Activated CD4-positive, alpha-beta T cell treated with anti-CD3 and anti-CD28 coated beads, Interleukin-2, amount 10 ng/mL, durations not matched to agents 7 days and 5 days (primary cell): ENCODE results near the gene C4orf50. TPM values are rescaled to one million over a fixed set of nuclear protein-coding genes. Genes with fewer than 3 reads are reported as not detected.
"Not testable (repeated sequence)": the region's sequence is repeated elsewhere in the genome, so short reads cannot be mapped to it uniquely, and the experiment has no call there.

Source experiments
- CTCF ChIA-PET: fragments of 350-600 bp; sonication (Branson Sonifier 250); formaldehyde crosslinking; loops from one replicate; lab custom pipeline; 2021; ENCODE audit warnings: antibody characterized with exemption; lab: Charles Lee
- POLR2A ChIA-PET: fragments of 350-600 bp; sonication (Branson Sonifier 250); formaldehyde crosslinking; loops from one replicate; lab custom pipeline; 2021; ENCODE audit warnings: antibody characterized with exemption; lab: Charles Lee
- DNase-seq: peaks from one replicate; pipeline ENCODE4 v3.0.0-alpha.2; 2020
- H3K27ac Mint-ChIP-seq: one replicate; pipeline ENCODE4 v1.8.0; 2021; ENCODE audit warnings: mild to moderate bottlenecking, moderate library complexity, mixed read lengths
- H3K27me3 Mint-ChIP-seq: one replicate; pipeline ENCODE4 v1.8.0; 2021; ENCODE audit warnings: mixed read lengths
- H3K36me3 Mint-ChIP-seq: one replicate; pipeline ENCODE4 v1.8.0; 2021; ENCODE audit warnings: low read depth, mixed read lengths
- H3K4me1 Mint-ChIP-seq: one replicate; pipeline ENCODE4 v1.8.0; 2021; ENCODE audit warnings: mixed read lengths
- H3K4me3 Mint-ChIP-seq: one replicate; pipeline ENCODE4 v1.8.0; 2021; ENCODE audit warnings: mild to moderate bottlenecking, moderate library complexity, mixed read lengths
- H3K9me3 Mint-ChIP-seq: one replicate; pipeline ENCODE4 v1.8.0; 2021; ENCODE audit warnings: mixed read lengths
- total RNA-seq, 2 experiments: library from RNA; stranded (reverse); gene quantifications; one replicate each; pipeline ENCODE4 v1.2.3, GENCODE V29; 2021

The C4orf50 gene
- total RNA-seq, 2 experiments from 2014 or later: 0.21 to 0.27 TPM

DNA sequence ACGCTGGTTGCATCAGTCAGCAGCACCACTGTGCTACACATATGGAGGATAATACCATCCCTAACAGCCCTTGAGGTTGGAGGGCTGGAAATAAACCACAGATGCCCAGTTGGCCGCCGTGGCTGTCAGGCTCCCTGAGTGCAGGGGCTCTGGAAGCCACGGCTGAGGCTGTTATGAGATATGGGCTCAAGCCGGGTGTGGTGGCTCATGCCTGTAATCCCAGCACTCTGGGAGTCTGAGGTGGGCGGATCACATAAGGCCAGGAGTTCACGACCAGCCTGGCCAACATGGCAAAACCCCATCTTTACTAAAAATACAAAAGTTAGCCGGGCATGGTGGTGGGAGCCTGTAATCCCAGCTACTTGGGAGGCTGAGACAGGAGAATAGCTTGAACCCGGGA lies 24.9 kb downstream of the C4orf50 start:
- POLR2A ChIA-PET, H3K27me3 Mint-ChIP-seq: not testable (repeated sequence)

DNA sequence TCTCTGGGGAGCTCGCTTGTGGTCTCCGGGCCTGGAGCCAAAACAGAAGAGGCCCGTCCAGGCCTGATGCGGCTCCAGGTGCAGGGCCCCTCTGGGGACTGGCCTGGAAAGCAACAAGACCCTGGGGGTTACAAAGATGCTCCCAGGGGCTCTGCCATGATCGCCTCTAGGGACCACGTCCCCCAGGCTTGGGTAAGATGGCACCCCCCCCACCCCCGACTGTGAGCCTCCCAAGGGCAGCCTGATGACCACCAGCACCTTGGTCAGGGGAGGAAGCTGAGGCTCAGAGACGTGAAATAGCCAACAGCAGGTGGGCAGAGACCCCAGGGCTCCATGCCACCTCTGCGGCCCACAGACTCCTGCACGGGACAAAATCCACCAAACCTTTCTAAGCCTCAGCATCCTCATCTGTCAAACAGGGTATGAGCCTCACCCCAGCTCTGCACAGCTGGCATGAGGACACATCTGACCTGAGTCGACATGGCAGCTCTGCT lies 25.4 kb downstream of the C4orf50 start:
- no peaks in the 10 kb centered on the region for H3K27me3 Mint-ChIP-seq
- H3K4me1 Mint-ChIP-seq: peaks cover 9% of the 10 kb centered on the region
- no peaks in the 10 kb centered on the region for H3K36me3 Mint-ChIP-seq
- H3K4me3 Mint-ChIP-seq: no peak overlapping the region
- ChIA-PET CTCF (interaction anchor here (1.3 kb wide), 1 partner anchor 19 kb away, joined by 3 read pairs; no protein-coding TSS in a partner anchor), POLR2A (no interaction called here)
- DNase-seq: no peak
- no peaks in the 10 kb centered on the region for H3K9me3 Mint-ChIP-seq
- H3K27ac Mint-ChIP-seq: no peak overlapping the region

More for the DNA sequence above, 24.9 kb downstream of the C4orf50 start:
- H3K36me3 Mint-ChIP-seq, H3K9me3 Mint-ChIP-seq, H3K4me3 Mint-ChIP-seq, H3K27ac Mint-ChIP-seq, H3K4me1 Mint-ChIP-seq, DNase-seq: not testable (repeated sequence)
- CTCF ChIA-PET: interaction anchor here (1.3 kb wide), 1 partner anchor 18 kb away, joined by 3 read pairs; no protein-coding TSS in a partner anchor

DNA sequence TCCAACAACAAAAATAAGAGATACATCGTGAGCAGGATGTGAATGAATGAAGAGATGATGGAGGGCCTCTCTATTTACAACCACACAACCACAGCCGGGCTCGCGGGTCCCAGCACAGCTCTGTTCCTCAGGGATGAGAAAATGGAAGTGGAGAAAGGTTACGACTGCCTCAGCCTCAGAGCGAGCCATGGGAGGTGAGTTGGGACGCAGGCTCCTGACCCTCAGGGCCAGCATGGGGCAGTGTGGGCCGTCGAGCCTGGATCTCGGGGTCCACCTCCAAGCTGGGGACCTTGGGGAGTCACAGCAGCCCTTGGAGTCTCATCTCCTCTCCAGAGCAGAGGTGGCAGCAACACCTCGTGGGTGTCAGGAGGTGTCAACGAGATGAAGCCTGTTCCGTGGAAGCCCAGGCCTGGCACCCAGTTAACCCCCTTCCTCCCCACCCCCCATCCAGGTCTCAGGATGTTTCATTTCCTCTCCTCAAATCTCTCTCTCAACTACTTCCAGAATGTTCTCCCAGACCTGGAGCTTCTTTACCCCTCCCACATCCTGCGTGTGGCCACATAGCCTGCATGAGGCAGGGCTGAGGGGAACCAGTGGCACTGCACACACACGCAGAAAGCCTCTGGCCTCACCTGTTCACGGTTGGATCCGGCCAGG lies 25.9 kb downstream of the C4orf50 start:
- H3K4me3 Mint-ChIP-seq: no peak overlapping the region
- ChIA-PET CTCF (interaction anchor here (1.3 kb wide), 1 partner anchor 19 kb away, joined by 3 read pairs; no protein-coding TSS in a partner anchor), POLR2A (no interaction called here)
- DNase-seq: no peak
- no peaks in the 10 kb centered on the region for H3K9me3 Mint-ChIP-seq
- H3K27me3 Mint-ChIP-seq: no peaks in the 10 kb centered on the region
- peaks cover 9% of the 10 kb centered on the region for H3K4me1 Mint-ChIP-seq
- H3K36me3 Mint-ChIP-seq: no peaks in the 10 kb centered on the region
- H3K27ac Mint-ChIP-seq: no peak overlapping the region

DNA sequence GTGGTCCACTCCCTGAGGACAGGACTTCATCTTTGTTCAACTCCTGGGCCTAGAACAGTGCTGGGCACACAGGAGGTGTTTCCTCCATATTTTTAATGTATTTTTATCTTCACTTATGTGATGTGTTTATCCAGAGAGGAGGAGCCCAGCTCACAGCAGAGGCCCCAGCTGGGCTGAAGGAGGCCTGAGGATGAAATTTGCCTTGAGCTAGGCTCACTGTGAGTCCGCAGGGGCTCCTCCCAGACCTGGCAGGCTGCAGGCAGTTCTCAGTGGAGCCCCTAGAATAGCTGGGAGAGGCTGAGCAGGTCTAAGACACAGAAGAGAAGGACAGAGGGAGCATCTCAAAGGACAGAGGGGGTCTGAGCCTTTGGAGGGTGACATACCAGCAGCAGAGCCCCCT lies 26.8 kb downstream of the C4orf50 start:
- ChIA-PET CTCF (no interaction called here), POLR2A (no interaction called here)
- no peaks in the 10 kb centered on the region for H3K27me3 Mint-ChIP-seq
- H3K4me1 Mint-ChIP-seq: peaks cover 6% of the 10 kb centered on the region
- no peak for DNase-seq
- H3K4me3 Mint-ChIP-seq: no peak overlapping the region
- no peaks in the 10 kb centered on the region for H3K9me3 Mint-ChIP-seq
- H3K36me3 Mint-ChIP-seq: no peaks in the 10 kb centered on the region
- no peak overlapping the region for H3K27ac Mint-ChIP-seq

DNA sequence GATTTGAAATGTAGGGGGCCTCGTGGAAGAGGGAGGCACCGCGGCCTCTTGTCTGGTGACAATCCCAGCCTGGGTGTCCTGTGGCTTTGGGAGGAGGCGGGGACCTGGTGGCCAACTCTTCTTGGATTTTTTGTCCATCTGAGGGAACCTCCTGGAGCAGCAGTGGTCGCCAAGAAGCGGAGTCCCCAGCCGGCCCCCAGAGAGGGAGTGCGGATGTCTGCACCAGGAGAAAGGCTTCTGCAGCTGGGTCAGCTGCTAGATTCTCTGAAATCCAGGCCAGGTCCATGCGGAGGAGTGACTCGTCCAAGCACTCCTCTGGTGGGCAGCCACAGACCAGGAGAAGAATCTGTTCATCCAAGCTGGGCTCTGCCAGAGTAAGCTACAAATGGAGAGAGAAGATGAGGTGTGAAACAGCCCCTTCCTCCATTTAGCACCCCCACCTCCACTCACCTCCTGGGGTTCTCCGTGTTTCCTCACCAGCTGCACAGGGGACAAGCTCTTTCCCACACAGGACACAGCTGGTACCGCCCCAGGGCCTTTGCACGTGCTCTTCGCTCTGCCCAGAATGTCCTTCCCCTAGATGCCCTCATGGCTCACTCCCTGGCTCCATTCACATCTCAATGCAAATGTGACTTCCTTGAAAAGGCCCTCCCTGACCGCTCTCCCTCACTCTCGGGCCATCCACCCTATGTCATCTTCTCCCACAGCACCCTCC lies 27.6 kb downstream of the C4orf50 start:
- Mint-ChIP-seq H3K27ac (no peak overlapping the region), H3K27me3 (no peaks in the 10 kb centered on the region), H3K4me1 (no peaks in the 10 kb centered on the region), H3K36me3 (no peaks in the 10 kb centered on the region), H3K4me3 (no peak overlapping the region), H3K9me3 (no peaks in the 10 kb centered on the region)
- POLR2A ChIA-PET: no interaction called here
- no peak for DNase-seq
- CTCF ChIA-PET: no interaction called here

DNA sequence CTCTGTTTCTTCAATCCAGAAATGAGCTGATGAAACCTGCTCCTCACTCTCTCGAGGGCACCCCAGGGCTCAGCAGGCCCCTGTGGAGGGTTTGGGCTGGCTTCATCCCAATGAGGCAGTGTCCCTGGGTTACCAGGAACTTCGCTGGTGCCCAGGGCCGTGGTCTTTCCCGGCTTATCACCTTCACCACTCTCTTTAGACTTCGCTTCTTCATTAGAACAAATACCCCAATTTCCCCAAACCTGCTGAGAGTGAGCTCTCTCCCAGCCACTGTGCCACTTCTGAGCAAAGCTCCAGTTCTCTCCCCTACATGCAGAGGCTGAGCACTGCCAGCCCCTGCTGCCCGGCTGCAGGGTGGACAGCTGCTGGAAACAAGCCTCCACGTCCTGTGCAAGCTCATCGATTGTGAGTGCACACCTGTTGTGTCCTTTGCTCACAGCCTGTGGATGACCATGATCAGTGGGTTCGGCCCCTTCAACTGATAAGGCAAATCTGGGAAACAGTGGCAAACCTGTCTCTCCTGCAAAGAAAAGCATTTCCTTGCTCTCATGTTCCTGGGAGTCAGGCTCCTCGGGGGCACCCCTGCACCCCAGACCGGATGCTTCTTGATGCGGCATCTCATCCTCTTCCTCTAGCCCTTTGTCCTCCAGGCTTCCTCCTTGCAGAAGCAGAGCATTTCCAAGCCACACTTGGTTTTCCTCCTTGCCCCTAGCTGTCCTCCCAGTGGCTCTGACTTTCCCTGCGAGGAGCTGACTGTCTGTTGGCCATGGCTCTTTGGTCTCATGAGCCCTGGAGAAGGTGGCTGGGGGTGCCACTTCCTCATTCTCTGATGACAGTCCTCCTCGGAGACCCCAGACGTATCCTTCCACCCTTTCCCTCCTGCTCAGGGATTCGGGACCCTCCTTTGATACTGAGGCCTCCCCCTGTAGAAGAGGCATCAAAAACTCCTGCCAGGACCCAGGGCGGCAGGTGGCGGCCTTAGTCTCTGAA lies 28.7 kb downstream of the C4orf50 start:
- ChIA-PET CTCF (interaction anchor here (1.3 kb wide), 1 partner anchor 9 kb away, joined by 5 read pairs; no protein-coding TSS in a partner anchor), POLR2A (no interaction called here)
- Mint-ChIP-seq H3K9me3 (peaks cover 6% of the 10 kb centered on the region), H3K27ac (no peak overlapping the region), H3K4me3 (no peak overlapping the region), H3K27me3 (peaks cover 4% of the 10 kb centered on the region), H3K4me1 (no peaks in the 10 kb centered on the region), H3K36me3 (no peaks in the 10 kb centered on the region)
- DNase-seq: no peak

DNA sequence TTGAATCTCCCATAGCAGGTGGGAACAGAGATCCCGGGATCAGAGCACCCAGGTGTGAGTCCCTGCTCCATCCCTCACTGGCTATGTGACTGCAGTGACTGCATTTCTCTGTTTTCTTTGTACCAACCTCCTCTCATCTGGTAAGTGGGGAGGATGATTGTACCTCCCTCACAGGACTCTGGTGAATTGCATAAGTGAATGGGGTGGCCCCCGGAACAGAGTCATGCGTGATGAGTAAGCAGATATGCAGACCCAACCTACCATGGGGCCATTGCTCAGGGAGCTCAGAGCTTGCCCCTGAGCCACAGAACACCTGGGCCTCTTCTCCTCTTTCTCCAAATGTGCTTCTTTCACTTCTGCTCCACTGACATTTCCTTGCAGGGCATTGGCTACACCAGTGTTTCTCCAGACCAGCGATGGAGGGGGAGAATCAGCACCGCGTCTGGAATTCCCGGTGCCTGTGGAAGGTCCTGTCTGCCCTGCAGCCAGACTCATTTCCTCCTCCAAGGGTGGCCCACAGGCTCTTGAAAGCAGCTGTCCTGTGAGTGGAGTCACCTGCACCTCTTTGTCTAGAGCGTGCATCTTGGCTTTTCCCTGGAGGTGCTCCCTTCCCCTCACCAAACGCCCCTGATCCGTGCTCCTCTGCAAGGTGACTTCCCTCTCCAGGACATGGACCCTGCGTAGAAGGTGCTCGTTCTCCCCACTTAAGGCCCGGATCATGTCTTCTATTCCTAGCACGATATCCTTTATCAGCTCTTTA lies 30.0 kb downstream of the C4orf50 start:
- H3K27ac Mint-ChIP-seq: no peak overlapping the region
- H3K27me3 Mint-ChIP-seq: peaks cover 7% of the 10 kb centered on the region
- DNase-seq: no peak
- no peak overlapping the region for H3K4me3 Mint-ChIP-seq
- ChIA-PET POLR2A (no interaction called here), CTCF (interaction anchor here (1.3 kb wide), 1 partner anchor 10 kb away, joined by 5 read pairs; no protein-coding TSS in a partner anchor)
- H3K9me3 Mint-ChIP-seq: peaks cover 12% of the 10 kb centered on the region
- H3K36me3 Mint-ChIP-seq: no peaks in the 10 kb centered on the region
- H3K4me1 Mint-ChIP-seq: no peaks in the 10 kb centered on the region

DNA sequence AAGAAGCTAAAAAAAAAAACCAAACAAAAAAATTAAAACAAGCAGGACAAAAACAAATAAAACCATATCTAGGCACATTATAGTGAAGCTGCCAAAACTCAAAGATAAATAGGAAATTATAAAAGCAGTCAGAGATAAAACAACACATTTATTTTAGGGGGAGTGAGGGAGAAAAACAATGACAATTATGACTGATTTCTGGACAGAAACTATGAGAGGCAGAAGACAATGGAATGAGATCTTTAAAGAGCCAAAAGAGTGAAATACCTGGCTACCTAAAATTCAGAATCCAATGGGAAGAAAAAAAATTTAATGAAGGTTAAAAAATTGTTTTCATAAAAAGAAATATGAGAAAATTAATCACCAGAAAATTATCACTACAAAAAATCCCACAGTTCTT lies 33.4 kb downstream of the C4orf50 start:
- no peak overlapping the region for H3K4me3 Mint-ChIP-seq
- CTCF ChIA-PET: no interaction called here

DNA sequence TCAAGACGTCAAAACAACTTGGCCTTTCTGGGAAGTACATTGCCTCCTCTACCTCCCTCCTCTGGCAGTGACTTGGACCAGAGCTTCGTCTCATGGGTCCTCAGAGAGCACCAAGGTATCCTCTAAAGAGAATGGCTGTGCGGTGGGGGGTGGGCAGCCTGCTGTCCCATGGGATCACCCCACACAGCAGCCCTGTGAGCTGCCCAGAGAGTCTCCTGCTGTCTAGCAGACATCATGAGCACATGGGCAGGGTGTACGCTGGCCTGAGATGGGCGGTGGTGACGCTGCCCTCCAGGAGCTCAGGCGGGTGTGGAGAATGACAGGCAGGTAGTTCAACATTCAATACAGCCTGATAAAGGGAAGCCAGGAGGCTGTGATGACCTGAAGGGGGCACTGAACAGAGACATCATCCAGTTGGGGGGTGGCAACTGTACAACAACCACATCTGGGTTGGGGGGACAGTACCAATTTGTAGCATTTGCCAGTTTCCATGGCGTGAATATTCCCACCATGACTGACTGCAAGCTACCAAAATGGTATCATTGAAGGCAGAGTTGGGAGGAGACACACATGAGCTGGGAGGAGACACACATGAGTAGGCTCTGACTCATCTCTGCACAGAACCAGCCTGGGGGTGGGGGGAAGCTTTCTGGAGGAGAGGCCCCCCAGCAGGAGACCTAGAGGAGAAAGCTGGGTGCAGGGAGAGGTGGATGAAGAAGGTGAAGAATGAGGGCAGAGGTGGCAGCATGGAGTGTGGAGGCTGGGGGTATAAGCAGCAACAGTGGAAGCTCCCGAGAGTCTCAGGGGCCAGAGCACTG lies 35.9 kb downstream of the C4orf50 start:
- CTCF ChIA-PET: interaction anchor here (0.6 to 1.0 kb wide), 2 partner anchors 326 to 573 kb away, joined by 3 read pairs; no protein-coding TSS in a partner anchor
- H3K27me3 Mint-ChIP-seq: peaks cover 30% of the 10 kb centered on the region
- H3K4me1 Mint-ChIP-seq: no peaks in the 10 kb centered on the region
- H3K27ac Mint-ChIP-seq: peak overlapping the region; percentile 2
- no peak for DNase-seq
- no peaks in the 10 kb centered on the region for H3K36me3 Mint-ChIP-seq
- POLR2A ChIA-PET: no interaction called here
- peaks cover 12% of the 10 kb centered on the region for H3K9me3 Mint-ChIP-seq
- no peak overlapping the region for H3K4me3 Mint-ChIP-seq

More for the DNA sequence above, 33.4 kb downstream of the C4orf50 start:
- POLR2A ChIA-PET: no interaction called here
- no peaks in the 10 kb centered on the region for H3K36me3 Mint-ChIP-seq
- no peak overlapping the region for H3K27ac Mint-ChIP-seq
- DNase-seq: no peak
- peaks cover 12% of the 10 kb centered on the region for H3K9me3 Mint-ChIP-seq
- H3K4me1 Mint-ChIP-seq: no peaks in the 10 kb centered on the region
- H3K27me3 Mint-ChIP-seq: peaks cover 10% of the 10 kb centered on the region

DNA sequence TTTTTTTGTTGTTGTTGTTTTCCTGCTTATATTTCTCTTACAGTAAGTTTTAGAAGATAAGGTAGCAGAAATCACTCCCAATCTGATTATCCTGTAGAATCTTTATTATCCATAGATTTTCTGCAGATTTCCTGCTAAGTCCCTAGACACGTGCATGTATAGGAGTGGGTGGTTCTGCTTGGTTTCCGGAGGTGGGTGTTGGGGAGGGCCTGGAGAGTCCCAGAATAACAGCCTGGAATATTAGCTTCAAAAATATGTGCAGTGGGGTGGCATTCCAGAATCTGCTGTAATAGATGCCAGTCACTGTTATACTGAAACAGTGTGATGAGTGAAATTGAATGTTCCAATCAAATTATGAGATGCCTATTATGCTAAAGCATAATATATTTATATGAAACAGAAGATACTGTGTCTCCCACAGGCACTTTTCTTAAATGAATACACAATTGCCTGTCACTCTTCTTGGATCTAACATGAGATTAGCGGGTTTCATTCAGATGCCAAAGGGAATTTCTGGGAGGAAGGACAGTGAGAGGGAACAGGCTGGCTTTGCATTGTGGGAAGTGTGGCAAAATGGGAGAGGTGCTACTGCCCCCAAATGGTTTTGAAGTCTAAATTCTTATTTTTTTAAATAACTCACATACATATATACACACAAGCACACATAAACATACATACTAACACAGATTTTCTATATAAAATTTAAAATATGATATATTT lies 37.6 kb downstream of the C4orf50 start:
- CTCF ChIA-PET: no interaction called here

DNA sequence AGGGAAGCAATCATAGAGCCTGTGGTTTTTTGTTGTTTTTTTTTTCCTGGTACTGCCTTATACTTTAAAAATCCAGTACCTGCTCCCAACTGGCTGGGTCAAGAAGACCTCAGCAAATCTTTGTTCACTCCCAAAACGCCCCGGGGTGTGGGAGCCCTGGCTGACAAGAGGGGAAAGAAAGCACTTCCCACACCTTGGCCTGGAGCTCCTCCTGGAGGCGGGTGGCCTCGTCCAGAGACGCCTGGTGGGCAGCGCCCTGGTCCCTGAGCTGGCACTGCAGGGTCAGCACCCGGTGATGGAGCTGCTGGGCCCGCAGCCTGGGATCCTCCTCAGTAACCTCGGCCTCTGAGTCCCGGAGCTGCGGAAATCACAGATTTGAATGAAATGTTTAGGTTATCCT lies 38.2 kb downstream of the C4orf50 start:
- peaks cover 29% of the 10 kb centered on the region for H3K27me3 Mint-ChIP-seq
- ChIA-PET POLR2A (no interaction called here), CTCF (no interaction called here)
- no peak overlapping the region for H3K4me3 Mint-ChIP-seq
- peaks cover 10% of the 10 kb centered on the region for H3K9me3 Mint-ChIP-seq
- DNase-seq: no peak
- H3K36me3 Mint-ChIP-seq: no peaks in the 10 kb centered on the region
- no peak overlapping the region for H3K27ac Mint-ChIP-seq
- no peaks in the 10 kb centered on the region for H3K4me1 Mint-ChIP-seq

More for the DNA sequence above, 37.6 kb downstream of the C4orf50 start:
- Mint-ChIP-seq H3K36me3 (no peaks in the 10 kb centered on the region), H3K9me3 (peaks cover 12% of the 10 kb centered on the region), H3K27me3 (peaks cover 30% of the 10 kb centered on the region), H3K4me3 (no peak overlapping the region), H3K4me1 (no peaks in the 10 kb centered on the region), H3K27ac (no peak overlapping the region)
- POLR2A ChIA-PET: no interaction called here
- DNase-seq: no peak
